ENCODE results near the gene PDLIM3. TPM values are rescaled to one million over a fixed set of nuclear protein-coding genes. Genes with fewer than 3 reads are reported as not detected.
A peak's percentile ranks its signal among the peaks of the same experiment; 100 is the strongest.

Gene PDLIM3
- total RNA-seq, 1 donor from 2014 or later = 308 TPM

GRCh38 chr4:185541251-185541727 lies 6.0 kb upstream of the PDLIM3 start:
- intact Hi-C loops (cut with micrococcal nuclease) = no loop called here
- DNase-seq = peak; percentile 64
- TF ChIP-seq CTCF (IDR thresholded peaks at IDR 0.05; ENCODE audit: borderline replicate concordance) = no peak
- Histone ChIP-seq H3K36me3 (no peaks in the 10 kb centered on the region), H3K4me3 (peak overlapping the region; percentile 8), H3K9me3 (replicated peaks) (no peaks in the 10 kb centered on the region), H3K4me1 (peaks cover 22% of the 10 kb centered on the region), H3K27me3 (ENCODE audit: low read depth) (no peaks in the 10 kb centered on the region), H3K27ac (replicated peaks) (peak overlapping the region; percentile 59)

- H3K4me1 ChIP-seq = peaks cover 29% of the 10 kb centered on the region
- no peaks in the 10 kb centered on the region for H3K36me3 ChIP-seq
- no peak for DNase-seq
- intact Hi-C loops (cut with micrococcal nuclease) = no loop called here
- peaks cover 4% of the 10 kb centered on the region for H3K27me3 ChIP-seq (ENCODE audit: low read depth)
- no peak overlapping the region for H3K4me3 ChIP-seq
- no peak for TF ChIP-seq CTCF (IDR thresholded peaks at IDR 0.05; ENCODE audit: borderline replicate concordance)
- H3K9me3 ChIP-seq (replicated peaks) = no peaks in the 10 kb centered on the region
- H3K27ac ChIP-seq (replicated peaks) = peak overlapping the region; percentile 59
Observed at GRCh38 chr4:185540487-185541120, 5.3 kb upstream of the PDLIM3 start.

- intact Hi-C loops (cut with micrococcal nuclease) = no loop called here
- Histone ChIP-seq H3K4me1 (peaks cover 33% of the 10 kb centered on the region), H3K4me3 (no peak overlapping the region), H3K27ac (replicated peaks) (no peak overlapping the region), H3K9me3 (replicated peaks) (no peaks in the 10 kb centered on the region), H3K36me3 (no peaks in the 10 kb centered on the region), H3K27me3 (ENCODE audit: low read depth) (peaks cover 9% of the 10 kb centered on the region)
- TF ChIP-seq CTCF (IDR thresholded peaks at IDR 0.05; ENCODE audit: borderline replicate concordance) = no peak
- no peak for DNase-seq
Observed at GRCh38 chr4:185540040-185540439, 4.7 kb upstream of the PDLIM3 start.

- Histone ChIP-seq H3K27me3 (ENCODE audit: low read depth) (peaks cover 10% of the 10 kb centered on the region), H3K4me3 (no peak overlapping the region), H3K4me1 (peaks cover 40% of the 10 kb centered on the region), H3K36me3 (no peaks in the 10 kb centered on the region), H3K9me3 (replicated peaks) (no peaks in the 10 kb centered on the region), H3K27ac (replicated peaks) (no peak overlapping the region)
- intact Hi-C loops (cut with micrococcal nuclease) = no loop called here
- no peak for TF ChIP-seq CTCF (IDR thresholded peaks at IDR 0.05; ENCODE audit: borderline replicate concordance)
- DNase-seq = no peak
Observed at GRCh38 chr4:185538806-185539205, 3.5 kb upstream of the PDLIM3 start.

- H3K27ac ChIP-seq (replicated peaks) = peak overlapping the region; percentile 95
- no peaks in the 10 kb centered on the region for H3K9me3 ChIP-seq (replicated peaks)
- DNase-seq = peak; percentile 47
- TF ChIP-seq CTCF (IDR thresholded peaks at IDR 0.05; ENCODE audit: borderline replicate concordance) = no peak
- intact Hi-C loops (cut with micrococcal nuclease) = no loop called here
- H3K4me3 ChIP-seq = peak overlapping the region; percentile 86
- H3K4me1 ChIP-seq = peaks cover 52% of the 10 kb centered on the region
- H3K36me3 ChIP-seq = no peaks in the 10 kb centered on the region
- H3K27me3 ChIP-seq (ENCODE audit: low read depth) = peaks cover 10% of the 10 kb centered on the region
Observed at GRCh38 chr4:185536411-185536709, 1.1 kb upstream of the PDLIM3 start.

All from left ventricle myocardium inferior (tissue), 1 donor.